Tibial nerve (tissue), 3 donors: Measurements from ENCODE around the gene NKAIN2.

Experiments
- CTCF ChIP-seq, 5 experiments: fragments of 200-600 bp in 3 of 5; fragments of 450-650 bp in 2 of 5; sonication (generic) in 3 of 5; IDR thresholded peaks; one replicate each; pipeline ENCODE4 v1.5.1; 2016 to 2019; ENCODE audit warnings: antibody characterized with exemption in 5 of 5, mild to moderate bottlenecking in 3 of 5, moderate library complexity in 2 of 5
- POLR2A ChIP-seq, 2 donors: fragments of 450-650 bp; IDR thresholded peaks; one replicate each; pipeline ENCODE4 v1.6.1; 2017; ENCODE audit warnings: antibody characterized with exemption in 2 of 2, mild to moderate bottlenecking in 2 of 2, moderate library complexity in 2 of 2

- TF ChIP-seq CTCF (IDR thresholded peaks at IDR 0.05) (no peak), POLR2A (IDR thresholded peaks at IDR 0.05) (no peak)
Observed at GRCh38 chr6:124197148-124197547, 393.5 kb downstream of the NKAIN2 start.
